Nephron progenitor cell (in vitro differentiated cells): ENCODE results near the gene ZDBF2.
"Not testable (repeated sequence)": the region's sequence is repeated elsewhere in the genome, so short reads cannot be mapped to it uniquely, and the experiment has no call there.

ENCODE experiments used
- DNase-seq: peaks from one replicate; pipeline ENCODE4 v3.0.0; 2021
- H3K27ac Mint-ChIP-seq: 2 replicates; pipeline ENCODE4 v1.8.0; 2021; ENCODE audit warnings: mild to moderate bottlenecking, moderate library complexity, mixed read lengths
- H3K27me3 Mint-ChIP-seq: 2 replicates; pipeline ENCODE4 v1.8.0; 2021; ENCODE audit warnings: mild to moderate bottlenecking, low read depth, mixed read lengths; ENCODE audit not compliant: poor library complexity
- H3K36me3 Mint-ChIP-seq: 2 replicates; pipeline ENCODE4 v1.8.0; 2021; ENCODE audit warnings: low read depth, mixed read lengths
- H3K4me1 Mint-ChIP-seq: 2 replicates; pipeline ENCODE4 v1.8.0; 2021; ENCODE audit warnings: mixed read lengths
- H3K4me3 Mint-ChIP-seq: 2 replicates; pipeline ENCODE4 v1.8.0; 2021; ENCODE audit warnings: mild to moderate bottlenecking, moderate library complexity, mixed read lengths
- H3K9me3 Mint-ChIP-seq: 2 replicates; pipeline ENCODE4 v1.8.0; 2021; ENCODE audit warnings: mild to moderate bottlenecking, moderate library complexity, mixed read lengths
- TF ChIP-seq, protein P1 (sequence below): fragments of 200-600 bp; sonication (generic); IDR thresholded peaks from 2 replicates; pipeline ENCODE4 v1.5.0; 2021; ENCODE audit warnings: antibody characterized with exemption

ZDBF2 gene

DNA sequence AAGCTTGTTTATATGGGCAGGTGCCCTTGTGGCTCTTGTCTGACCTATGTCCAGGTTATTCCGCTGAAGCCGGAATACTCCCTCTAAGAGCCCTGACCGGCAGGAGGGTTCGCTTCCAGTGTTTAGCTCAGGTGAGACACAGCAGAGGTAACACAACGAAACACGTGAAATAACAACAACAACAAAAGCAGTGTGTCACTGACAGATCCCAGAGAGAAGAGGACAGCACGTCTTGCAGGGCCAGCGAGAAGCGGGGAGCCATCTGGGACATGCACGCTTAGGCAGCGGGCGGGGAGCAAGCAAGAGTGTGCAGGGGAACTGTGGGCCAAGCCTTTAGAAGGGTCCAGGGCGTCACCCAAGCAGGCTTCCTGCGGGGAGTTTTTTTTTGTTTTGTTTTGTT is 17.1 kb upstream of the ZDBF2 start:
- H3K27ac Mint-ChIP-seq: no peak overlapping the region

GRCh38 chr2:206257861-206258260 is 16.6 kb upstream of the ZDBF2 start:
- Mint-ChIP-seq H3K4me1 (peaks cover 29% of the 10 kb centered on the region), H3K27ac (no peak overlapping the region), H3K36me3 (no peaks in the 10 kb centered on the region), H3K27me3 (peaks cover 26% of the 10 kb centered on the region), H3K4me3 (no peak overlapping the region), H3K9me3 (peaks cover 22% of the 10 kb centered on the region)
- DNase-seq: no peak
- TF ChIP-seq, protein P1, sequence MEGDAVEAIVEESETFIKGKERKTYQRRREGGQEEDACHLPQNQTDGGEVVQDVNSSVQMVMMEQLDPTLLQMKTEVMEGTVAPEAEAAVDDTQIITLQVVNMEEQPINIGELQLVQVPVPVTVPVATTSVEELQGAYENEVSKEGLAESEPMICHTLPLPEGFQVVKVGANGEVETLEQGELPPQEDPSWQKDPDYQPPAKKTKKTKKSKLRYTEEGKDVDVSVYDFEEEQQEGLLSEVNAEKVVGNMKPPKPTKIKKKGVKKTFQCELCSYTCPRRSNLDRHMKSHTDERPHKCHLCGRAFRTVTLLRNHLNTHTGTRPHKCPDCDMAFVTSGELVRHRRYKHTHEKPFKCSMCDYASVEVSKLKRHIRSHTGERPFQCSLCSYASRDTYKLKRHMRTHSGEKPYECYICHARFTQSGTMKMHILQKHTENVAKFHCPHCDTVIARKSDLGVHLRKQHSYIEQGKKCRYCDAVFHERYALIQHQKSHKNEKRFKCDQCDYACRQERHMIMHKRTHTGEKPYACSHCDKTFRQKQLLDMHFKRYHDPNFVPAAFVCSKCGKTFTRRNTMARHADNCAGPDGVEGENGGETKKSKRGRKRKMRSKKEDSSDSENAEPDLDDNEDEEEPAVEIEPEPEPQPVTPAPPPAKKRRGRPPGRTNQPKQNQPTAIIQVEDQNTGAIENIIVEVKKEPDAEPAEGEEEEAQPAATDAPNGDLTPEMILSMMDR: no peak

More for the DNA sequence above, 17.1 kb upstream of the ZDBF2 start:
- TF ChIP-seq, protein P1: no peak
- no peak for DNase-seq
- H3K4me1 Mint-ChIP-seq: peaks cover 26% of the 10 kb centered on the region
- no peak overlapping the region for H3K4me3 Mint-ChIP-seq
- no peaks in the 10 kb centered on the region for H3K36me3 Mint-ChIP-seq
- peaks cover 27% of the 10 kb centered on the region for H3K9me3 Mint-ChIP-seq
- H3K27me3 Mint-ChIP-seq: peaks cover 21% of the 10 kb centered on the region

DNA sequence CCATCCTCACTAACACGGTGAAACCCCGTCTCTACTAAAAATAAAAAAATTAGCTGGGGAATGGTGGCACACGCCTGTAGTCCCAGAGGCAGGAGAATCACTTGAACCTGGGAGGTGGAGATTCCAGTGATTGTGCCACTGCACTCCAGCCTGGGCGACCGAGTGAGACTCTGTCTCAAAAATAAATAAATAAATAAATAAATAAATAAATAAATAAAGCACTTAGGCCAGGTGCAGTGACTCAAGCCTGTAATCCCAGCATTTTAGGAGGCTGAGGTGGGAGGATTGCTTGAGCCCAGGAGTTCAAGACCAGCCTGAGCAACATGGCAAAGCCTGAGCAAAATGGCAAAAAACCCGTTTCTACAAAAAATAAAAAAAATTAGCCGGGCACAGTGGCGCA is 15.8 kb upstream of the ZDBF2 start:
- peaks cover 34% of the 10 kb centered on the region for H3K4me1 Mint-ChIP-seq
- not testable (repeated sequence) for DNase-seq, H3K27ac Mint-ChIP-seq, H3K4me3 Mint-ChIP-seq, H3K36me3 Mint-ChIP-seq
- H3K9me3 Mint-ChIP-seq: peaks cover 14% of the 10 kb centered on the region
- H3K27me3 Mint-ChIP-seq: peaks cover 24% of the 10 kb centered on the region

GRCh38 chr2:206259376-206260187 is 14.9 kb upstream of the ZDBF2 start:
- H3K9me3 Mint-ChIP-seq: peaks cover 8% of the 10 kb centered on the region
- TF ChIP-seq, protein P1: no peak
- peaks cover 34% of the 10 kb centered on the region for H3K4me1 Mint-ChIP-seq
- H3K27me3 Mint-ChIP-seq: peaks cover 32% of the 10 kb centered on the region
- no peak for DNase-seq
- no peak overlapping the region for H3K27ac Mint-ChIP-seq
- no peaks in the 10 kb centered on the region for H3K36me3 Mint-ChIP-seq
- H3K4me3 Mint-ChIP-seq: no peak overlapping the region

DNA sequence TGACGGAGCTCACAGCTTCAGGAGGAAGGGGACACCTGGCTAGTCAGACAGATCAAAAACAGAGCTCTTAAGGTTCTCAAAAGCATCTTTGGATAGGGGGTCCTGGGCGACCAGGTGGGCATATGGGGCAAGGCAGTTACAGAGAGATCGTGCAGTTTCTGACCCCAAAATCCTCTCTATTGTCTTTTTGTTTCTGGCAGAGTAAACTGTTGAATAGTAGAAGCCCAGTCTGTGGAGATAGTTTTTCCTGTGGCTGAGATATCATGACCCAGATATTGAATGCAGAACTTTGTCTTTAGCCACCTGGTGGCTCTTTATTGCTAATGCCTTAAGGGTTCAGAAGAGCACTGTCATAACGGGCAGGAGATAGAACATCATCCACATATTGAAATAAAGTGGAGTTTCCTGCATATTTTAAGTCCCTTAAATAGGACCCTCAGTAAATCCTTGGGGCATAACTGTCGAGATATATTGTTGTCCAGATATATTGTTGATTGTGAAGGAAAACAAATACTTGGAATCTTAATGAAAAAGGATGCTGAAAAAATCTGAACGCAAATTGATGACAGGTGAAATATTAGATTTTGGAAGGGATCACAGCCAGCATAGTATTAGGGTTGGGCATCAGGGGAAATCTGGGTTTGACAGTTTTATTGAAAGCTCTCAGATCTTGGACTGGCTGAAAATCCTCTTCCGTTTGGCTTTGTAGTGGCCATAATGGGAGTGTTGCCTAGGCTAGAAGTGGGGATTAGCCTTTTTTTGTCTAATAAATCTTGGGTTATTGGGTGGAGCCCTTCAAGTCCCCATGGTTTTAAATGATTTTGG is 14.1 kb upstream of the ZDBF2 start:
- TF ChIP-seq, protein P1: peak; percentile 37
- Mint-ChIP-seq H3K27ac (peak overlapping the region; percentile 29), H3K4me1 (peaks cover 34% of the 10 kb centered on the region), H3K36me3 (no peaks in the 10 kb centered on the region), H3K4me3 (no peak overlapping the region), H3K27me3 (peaks cover 26% of the 10 kb centered on the region), H3K9me3 (peaks cover 4% of the 10 kb centered on the region)
- DNase-seq: no peak

- H3K9me3 Mint-ChIP-seq: peaks cover 4% of the 10 kb centered on the region
- no peak for DNase-seq
- TF ChIP-seq, protein P1: no peak
- H3K27me3 Mint-ChIP-seq: peaks cover 25% of the 10 kb centered on the region
- no peak overlapping the region for H3K27ac Mint-ChIP-seq
- peaks cover 34% of the 10 kb centered on the region for H3K4me1 Mint-ChIP-seq
- no peak overlapping the region for H3K4me3 Mint-ChIP-seq
- H3K36me3 Mint-ChIP-seq: no peaks in the 10 kb centered on the region
These were observed 10.4 kb upstream of the ZDBF2 start for GRCh38 chr2:206263959-206264603.
